Measurements from ENCODE around the gene PITPNM1.

DNA sequence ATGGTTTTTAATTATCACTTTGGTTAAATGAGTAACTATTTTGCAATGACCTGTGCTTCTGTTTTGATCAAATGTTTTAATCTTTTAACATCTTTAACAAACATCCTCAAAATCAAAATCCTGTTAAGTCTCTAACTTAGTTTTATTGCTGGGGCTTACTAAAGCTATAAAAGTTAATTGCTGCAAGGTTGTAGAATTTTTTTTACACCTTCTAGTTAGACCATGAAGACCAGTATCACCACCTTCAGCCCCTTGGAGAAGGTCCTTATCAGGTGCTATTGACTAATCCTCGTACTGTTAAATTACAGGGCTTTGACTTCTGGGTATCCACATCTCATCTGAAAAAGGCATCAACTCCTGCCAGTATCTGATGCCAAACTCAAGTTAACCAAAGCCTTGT lies 30.4 kb upstream of the PITPNM1 start:
- TF ChIP-seq, protein P1, sequence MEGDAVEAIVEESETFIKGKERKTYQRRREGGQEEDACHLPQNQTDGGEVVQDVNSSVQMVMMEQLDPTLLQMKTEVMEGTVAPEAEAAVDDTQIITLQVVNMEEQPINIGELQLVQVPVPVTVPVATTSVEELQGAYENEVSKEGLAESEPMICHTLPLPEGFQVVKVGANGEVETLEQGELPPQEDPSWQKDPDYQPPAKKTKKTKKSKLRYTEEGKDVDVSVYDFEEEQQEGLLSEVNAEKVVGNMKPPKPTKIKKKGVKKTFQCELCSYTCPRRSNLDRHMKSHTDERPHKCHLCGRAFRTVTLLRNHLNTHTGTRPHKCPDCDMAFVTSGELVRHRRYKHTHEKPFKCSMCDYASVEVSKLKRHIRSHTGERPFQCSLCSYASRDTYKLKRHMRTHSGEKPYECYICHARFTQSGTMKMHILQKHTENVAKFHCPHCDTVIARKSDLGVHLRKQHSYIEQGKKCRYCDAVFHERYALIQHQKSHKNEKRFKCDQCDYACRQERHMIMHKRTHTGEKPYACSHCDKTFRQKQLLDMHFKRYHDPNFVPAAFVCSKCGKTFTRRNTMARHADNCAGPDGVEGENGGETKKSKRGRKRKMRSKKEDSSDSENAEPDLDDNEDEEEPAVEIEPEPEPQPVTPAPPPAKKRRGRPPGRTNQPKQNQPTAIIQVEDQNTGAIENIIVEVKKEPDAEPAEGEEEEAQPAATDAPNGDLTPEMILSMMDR (IDR thresholded peaks at IDR 0.05), result no peak
- TF ChIP-seq POLR2AphosphoS5 (IDR thresholded peaks at IDR 0.05) (no peak), POLR2A (IDR thresholded peaks at IDR 0.05) (no peak)

All from prostate gland (tissue), 2 donors.